HG03135 (cell line): Measurements from ENCODE around the gene MED12L.

Source experiments
- ATAC-seq: cut with Tn5 transposase; IDR thresholded peaks from one replicate; pipeline ENCODE4 v1.9.1; 2021; ENCODE audit warnings: mild to moderate bottlenecking, moderate library complexity; ENCODE audit not compliant: unreplicated experiment

MED12L gene

DNA sequence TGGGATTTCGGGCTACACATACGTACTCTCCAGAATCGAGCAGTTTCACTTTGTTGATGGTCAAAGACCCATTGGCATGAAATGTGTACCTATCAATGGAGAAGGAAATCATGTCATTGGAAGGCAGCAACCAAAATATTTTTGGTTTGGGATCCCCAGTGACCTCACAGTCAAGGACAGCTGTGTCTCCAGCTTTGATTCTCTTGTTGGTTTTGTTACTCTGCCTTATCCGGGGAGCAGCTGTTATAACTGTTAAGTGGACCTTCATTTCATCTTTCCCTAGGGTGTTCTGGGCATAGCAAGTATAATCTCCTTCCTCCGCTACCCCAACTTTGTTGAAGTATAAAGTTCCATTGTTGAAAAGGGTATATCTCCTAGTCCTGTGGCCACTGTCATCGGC, 352.4 kb downstream of the MED12L start:
- ATAC-seq: no peak

DNA sequence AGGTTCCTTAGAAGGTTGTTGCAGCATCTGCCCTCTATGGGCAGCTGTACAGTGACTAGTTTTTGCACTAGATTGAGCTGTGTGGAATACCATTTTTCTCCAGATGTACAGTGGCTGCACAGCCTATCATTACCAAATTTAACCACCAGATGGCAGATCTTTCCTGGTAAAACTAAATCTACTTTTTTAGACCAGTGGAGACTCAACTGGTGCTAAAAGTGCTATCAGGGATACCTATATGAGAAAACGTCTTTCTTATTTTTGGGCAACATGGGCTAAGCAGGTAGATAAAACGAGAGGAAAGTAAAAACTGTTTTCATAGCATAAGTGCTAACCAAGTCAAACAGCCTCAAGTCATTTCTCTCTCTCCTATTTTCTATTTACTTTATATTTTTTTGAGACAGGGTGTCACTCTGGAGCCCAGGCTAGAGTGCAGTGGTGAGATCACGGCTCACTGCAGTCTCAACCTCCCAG, 354.2 kb downstream of the MED12L start:
- no peak for ATAC-seq

- no peak for ATAC-seq
Measured at GRCh38 chr3:151440940-151441339, 355.5 kb downstream of the MED12L start.

- ATAC-seq: no peak
Measured at GRCh38 chr3:151443583-151443982, 358.1 kb downstream of the MED12L start.

GRCh38 chr3:151445273-151446001, 360.0 kb downstream of the MED12L start:
- no peak for ATAC-seq

DNA sequence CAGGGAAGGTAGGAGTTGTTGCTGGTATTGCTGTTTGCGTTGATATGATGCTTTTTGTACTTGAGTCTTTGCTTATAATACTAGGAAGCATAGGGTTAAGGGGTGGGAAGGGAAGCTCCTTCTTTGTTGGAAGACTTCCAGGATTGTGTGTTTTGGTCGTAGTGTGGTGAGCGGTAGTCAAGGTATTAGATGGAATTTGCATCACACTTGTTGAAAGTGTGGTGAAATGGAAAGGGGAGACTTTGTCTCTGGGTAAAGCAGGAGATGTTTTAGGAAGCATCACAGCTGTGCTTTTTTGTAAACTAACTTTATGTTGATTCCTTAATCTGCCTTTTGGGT, 360.5 kb downstream of the MED12L start:
- no peak for ATAC-seq

DNA sequence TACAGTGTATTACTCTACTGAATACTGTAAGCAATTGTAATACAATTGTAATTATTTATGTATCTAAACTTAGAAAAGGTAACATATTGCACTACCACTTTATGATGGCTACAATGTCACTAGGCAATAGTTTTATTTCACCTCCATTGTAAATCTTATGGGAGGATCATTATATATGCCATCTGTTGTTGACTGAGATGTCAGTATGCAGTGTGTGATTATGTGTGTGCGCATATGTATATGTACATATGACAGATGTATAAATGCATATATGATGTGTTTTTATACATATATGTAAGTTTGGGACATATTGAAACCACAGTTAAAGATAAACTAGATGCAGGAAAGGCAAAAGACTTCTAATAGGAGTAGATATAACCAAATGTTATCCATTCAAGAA, 366.9 kb downstream of the MED12L start:
- ATAC-seq: no peak

DNA sequence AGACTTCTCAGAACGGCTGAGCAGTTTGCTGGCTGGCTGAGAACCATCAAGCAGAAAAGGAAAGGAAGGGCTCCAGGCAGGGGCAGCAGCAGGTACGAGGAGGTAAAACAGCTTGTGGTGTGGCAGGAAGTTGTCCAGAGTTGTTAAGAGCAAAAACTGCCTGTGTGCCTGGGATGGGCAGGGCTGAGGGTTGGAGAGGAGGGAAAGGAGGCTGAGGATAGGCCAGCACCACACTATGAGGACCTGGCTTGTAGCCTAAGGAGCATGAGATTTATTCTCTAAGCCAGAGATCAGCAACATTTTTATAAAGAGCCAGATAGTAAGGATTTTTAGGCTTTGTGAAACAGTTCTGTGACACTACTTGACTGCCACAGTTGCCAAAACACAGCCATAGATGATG, 367.4 kb downstream of the MED12L start:
- no peak for ATAC-seq

- no peak for ATAC-seq
Measured at GRCh38 chr3:151456065-151456464, 370.6 kb downstream of the MED12L start.

- no peak for ATAC-seq
Measured at GRCh38 chr3:151459358-151459757, 373.9 kb downstream of the MED12L start.

DNA sequence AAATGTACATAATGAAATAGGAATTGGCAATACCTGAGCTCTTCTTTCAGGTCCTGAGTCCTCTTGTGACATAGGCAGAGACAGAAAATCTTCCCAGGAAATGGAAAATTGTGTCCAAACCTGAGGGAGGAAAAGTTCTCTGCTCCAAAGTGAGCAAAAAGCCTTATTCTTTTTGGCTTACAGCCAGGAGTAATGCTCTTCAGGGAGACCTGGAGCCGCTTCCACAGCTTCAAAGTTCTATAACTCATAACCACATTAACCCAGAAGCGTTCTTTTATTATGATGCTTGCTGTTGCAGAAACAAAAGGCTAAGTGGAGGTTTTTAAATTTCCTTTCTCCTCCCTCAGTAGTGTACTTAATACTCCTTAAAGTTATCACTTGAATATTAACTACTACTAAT, 374.8 kb downstream of the MED12L start:
- ATAC-seq: no peak

DNA sequence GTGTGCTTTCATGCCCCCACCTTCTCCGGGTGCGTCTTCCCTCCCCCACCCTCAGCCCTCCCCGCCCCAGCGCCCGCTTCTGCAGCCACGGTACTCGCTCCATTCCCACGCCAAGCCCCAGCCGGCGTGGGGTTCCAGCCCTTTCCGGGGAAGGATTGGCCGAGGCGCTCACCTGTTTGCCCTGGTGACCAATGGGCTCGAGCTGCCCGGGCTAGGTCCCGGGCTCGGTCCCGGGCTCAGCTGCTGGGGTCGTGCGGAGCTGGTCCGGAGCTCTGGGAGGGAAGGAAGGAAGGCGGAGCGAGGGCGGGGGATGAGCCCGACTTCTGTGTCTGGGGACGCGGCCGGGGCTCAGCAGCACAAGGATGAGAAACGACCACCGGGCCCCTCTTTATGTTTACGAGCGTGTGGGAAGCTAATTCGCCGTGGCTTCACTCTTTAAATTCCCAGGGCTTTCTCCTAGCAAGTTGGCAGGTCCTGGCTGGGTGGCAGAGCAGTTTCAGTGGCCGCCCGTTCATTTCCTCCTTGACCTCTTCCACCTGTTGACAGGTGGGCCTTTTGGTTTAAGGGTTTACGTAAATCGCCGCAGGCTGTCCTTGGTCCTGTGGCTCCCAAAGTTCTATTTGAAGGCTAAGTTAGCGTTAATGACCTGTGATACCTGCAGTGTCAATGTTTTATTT, 375.4 kb downstream of the MED12L start, which contains the start of gene IGSF10:
Gene IGSF10, minus strand, starts transcription at position 288 of the 677 bp plus-strand sequence. CDS start 2,352 bp downstream, outside the sequence.
- no peak for ATAC-seq

GRCh38 chr3:151462278-151462780, 376.9 kb downstream of the MED12L start:
- no peak for ATAC-seq

GRCh38 chr3:151462991-151463390, 377.5 kb downstream of the MED12L start:
- ATAC-seq: no peak

GRCh38 chr3:151467069-151467468, 381.6 kb downstream of the MED12L start:
- no peak for ATAC-seq

DNA sequence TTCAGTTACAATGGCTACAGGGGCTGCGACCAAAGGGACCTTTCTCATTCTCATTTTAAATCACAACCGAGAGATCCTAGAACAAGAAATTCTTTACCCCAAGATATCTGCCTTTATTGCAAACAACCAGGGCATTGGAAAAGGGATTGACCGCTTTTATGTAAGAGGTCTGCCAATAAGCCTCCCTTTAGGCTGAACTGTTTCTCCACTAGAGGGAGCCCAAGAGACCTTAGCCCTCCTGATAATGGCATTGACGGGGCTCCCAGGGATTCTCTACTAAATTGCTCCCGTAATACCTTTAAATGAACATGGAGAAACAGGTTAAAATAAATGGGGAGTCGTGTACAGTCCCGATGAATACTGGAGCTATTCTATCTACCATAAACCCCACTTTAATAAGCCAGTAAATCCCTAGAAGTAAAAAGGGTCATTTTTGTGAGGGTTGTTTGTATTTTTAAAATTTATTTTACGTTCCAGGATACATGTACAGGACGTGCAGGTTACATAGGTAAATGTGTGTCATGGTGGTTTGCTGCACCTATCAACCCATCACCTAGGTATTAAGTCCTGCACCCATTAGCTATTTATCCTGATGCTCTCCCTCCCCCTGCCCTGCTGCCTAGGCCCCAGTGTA, 382.9 kb downstream of the MED12L start:
- ATAC-seq: no peak

- no peak for ATAC-seq
Measured at GRCh38 chr3:151476344-151477018, 391.0 kb downstream of the MED12L start.

DNA sequence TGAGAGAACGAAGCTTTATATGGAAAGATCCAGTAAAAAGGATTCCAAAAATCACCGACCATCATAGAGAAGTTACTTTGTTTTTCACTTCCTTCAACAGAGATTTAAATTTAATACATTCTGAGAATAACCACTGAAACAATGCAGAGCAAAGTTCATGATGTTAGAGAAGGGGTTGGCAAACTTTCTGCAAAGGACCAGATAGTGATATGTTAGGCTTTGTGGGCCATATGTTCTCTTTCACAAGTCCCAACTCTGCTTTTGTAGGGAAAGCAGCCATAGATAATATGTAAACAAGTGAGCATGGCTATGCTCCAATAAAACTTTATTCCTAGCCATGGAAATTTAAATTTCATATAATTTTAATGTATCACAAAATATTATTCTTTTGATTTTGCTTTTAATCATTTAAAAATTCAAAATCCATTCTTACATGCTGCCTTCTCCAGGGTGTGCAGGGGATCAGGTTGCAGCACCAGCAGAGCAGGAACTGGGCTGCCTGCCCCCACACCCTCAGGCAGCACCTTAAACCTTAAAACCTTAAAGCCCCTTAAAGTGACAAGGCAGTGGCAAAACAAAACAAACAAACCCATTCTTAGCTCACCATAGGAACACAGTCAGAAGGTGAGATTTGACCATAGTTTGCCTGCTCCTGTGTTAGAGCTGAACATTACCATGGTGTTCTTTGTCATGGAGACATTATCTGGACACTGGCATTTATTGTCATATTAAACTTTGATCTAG, 392.3 kb downstream of the MED12L start:
- ATAC-seq: no peak

GRCh38 chr3:151478335-151478697, 392.9 kb downstream of the MED12L start:
- no peak for ATAC-seq

DNA sequence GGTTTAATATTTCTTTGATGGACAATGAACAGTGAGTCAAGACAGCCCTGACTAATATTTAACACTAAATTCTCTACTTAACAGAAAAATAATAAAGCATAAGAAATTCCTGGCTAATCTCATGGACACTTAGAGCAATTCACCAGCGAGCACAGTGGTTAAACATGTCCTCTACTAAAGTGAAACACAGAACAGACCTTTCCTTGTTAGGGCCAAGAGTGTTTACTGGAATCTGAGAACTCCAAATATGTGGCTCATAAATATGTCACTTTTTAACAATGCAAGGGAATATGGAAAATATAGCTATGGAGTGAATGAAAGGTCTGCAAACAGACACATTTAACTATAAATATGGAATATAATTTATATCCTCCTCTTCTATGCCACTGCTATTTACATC, 394.0 kb downstream of the MED12L start:
- ATAC-seq: no peak

GRCh38 chr3:151480492-151480891, 395.0 kb downstream of the MED12L start:
- no peak for ATAC-seq
